ENCODE measurements around the gene RAX. TPM values are rescaled to one million over a fixed set of nuclear protein-coding genes. Genes with fewer than 3 reads are reported as not detected.

RAX gene
- total and polyA plus RNA-seq, 2 of the 4 experiments (the other 2 are of a cell fraction) = not detected

- peak overlapping the region; percentile 70 for H2AFZ ChIP-seq (replicated peaks; ENCODE audit: low read length, poor library complexity)
- peaks cover 97% of the 10 kb centered on the region for H3K27me3 ChIP-seq (ENCODE audit: control insufficient read depth, insufficient read depth, low read length)
- no peak for ATAC-seq (ENCODE audit: low read depth)
Observed at GRCh38 chr18:59272221-59272888, 899 bp downstream of the RAX start.

More at GRCh38 chr18:59272221-59272888, 899 bp downstream of the RAX start:
- H4K20me1 ChIP-seq (ENCODE audit: insufficient read depth, low read length) = peaks cover 3% of the 10 kb centered on the region; the same call in 1 of the 2 replicates
- in situ Hi-C loops (cut with MboI; ENCODE audit: low sequenced_read_pairs) (no loop called here), dilution Hi-C loops (cut with HindIII; ENCODE audit: low sequenced_read_pairs, unreplicated experiment) (no loop called here), intact Hi-C loops (cut with micrococcal nuclease) (loop anchor here (5.0 kb wide), 1 partner anchor 135 kb away; the partner anchor contains the start of gene SEC11C)
- no peak overlapping the region for H3K14ac ChIP-seq (replicated peaks; ENCODE audit: low read depth, low read length)
- H2BK5ac ChIP-seq (ENCODE audit: low read depth, low read length, poor library complexity, severe bottlenecking) = no peak overlapping the region
- POLR2A ChIA-PET (ENCODE audit: unreplicated experiment) = no interaction called here
- H3K79me1 ChIP-seq (ENCODE audit: low read depth in 1 of 2, low read length in 2 of 2) = no peaks in the 10 kb centered on the region
- no peaks in the 10 kb centered on the region for H3K36me3 ChIP-seq (ENCODE audit: control insufficient read depth, insufficient read depth, low read length)
- H2BK15ac ChIP-seq (ENCODE audit: low read depth, low read length) = no peak overlapping the region
- no peak overlapping the region for H2AK5ac ChIP-seq (ENCODE audit: low read depth, low read length)
- BruUV-seq (replicated peaks) = no TSS peak
- H4K8ac ChIP-seq (ENCODE audit: low read depth in 2 of 2, low read length in 2 of 2) = no peak overlapping the region
- WGBS, 2 experiments (ENCODE audit: extremely low coverage in 2 of 2, insufficient read length in 1 of 2) = 2% methylated on average over 22 of the region's 52 CpGs; no CpG with 5 or more reads in 1 of the 2 experiments
- TF ChIP-seq ELK1 (IDR thresholded peaks at IDR 0.05; ENCODE audit: borderline replicate concordance, low read depth, low read length) = no peak
- no peak for TF ChIP-seq BHLHE40 (IDR thresholded peaks at IDR 0.05; ENCODE audit: low read depth, low read length)
- no peak for TF ChIP-seq MAZ (IDR thresholded peaks at IDR 0.05; ENCODE audit: borderline replicate concordance, low read depth, low read length)
- no peak for TF ChIP-seq RFX5 (IDR thresholded peaks at IDR 0.05; ENCODE audit: low read depth, low read length)
- TF ChIP-seq, protein P1, sequence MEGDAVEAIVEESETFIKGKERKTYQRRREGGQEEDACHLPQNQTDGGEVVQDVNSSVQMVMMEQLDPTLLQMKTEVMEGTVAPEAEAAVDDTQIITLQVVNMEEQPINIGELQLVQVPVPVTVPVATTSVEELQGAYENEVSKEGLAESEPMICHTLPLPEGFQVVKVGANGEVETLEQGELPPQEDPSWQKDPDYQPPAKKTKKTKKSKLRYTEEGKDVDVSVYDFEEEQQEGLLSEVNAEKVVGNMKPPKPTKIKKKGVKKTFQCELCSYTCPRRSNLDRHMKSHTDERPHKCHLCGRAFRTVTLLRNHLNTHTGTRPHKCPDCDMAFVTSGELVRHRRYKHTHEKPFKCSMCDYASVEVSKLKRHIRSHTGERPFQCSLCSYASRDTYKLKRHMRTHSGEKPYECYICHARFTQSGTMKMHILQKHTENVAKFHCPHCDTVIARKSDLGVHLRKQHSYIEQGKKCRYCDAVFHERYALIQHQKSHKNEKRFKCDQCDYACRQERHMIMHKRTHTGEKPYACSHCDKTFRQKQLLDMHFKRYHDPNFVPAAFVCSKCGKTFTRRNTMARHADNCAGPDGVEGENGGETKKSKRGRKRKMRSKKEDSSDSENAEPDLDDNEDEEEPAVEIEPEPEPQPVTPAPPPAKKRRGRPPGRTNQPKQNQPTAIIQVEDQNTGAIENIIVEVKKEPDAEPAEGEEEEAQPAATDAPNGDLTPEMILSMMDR (conservative IDR thresholded peaks at IDR 0.05; ENCODE audit: low read depth, low read length) = no peak
- TF ChIP-seq MAFK (IDR thresholded peaks at IDR 0.05; ENCODE audit: low read depth, low read length) = no peak
- TF ChIP-seq POLR2A (IDR thresholded peaks at IDR 0.05; ENCODE audit: low read depth, low read length) = no peak
- TF ChIP-seq MXI1 (IDR thresholded peaks at IDR 0.05; ENCODE audit: borderline replicate concordance, low read depth, low read length) = no peak
- TF ChIP-seq SMC3 (IDR thresholded peaks at IDR 0.05; ENCODE audit: low read depth, low read length) = no peak
- TF ChIP-seq CHD1 (IDR thresholded peaks at IDR 0.05; ENCODE audit: low read depth, low read length) = no peak
- TF ChIP-seq FOS (IDR thresholded peaks at IDR 0.05; ENCODE audit: low read depth, low read length) = no peak
- TF ChIP-seq RCOR1 (IDR thresholded peaks at IDR 0.05; ENCODE audit: insufficient replicate concordance, low read length) = no peak
- no peak for TF ChIP-seq RAD21 (IDR thresholded peaks at IDR 0.05; ENCODE audit: low read length)
- TF ChIP-seq NFE2L2 (IDR thresholded peaks at IDR 0.05; ENCODE audit: low read depth, low read length) = no peak
- TF ChIP-seq USF2 (IDR thresholded peaks at IDR 0.05; ENCODE audit: low read depth, low read length) = no peak
- H2AK9ac ChIP-seq (replicated peaks; ENCODE audit: low read depth, low read length, poor library complexity) = no peak overlapping the region
- peaks cover 18% of the 10 kb centered on the region for H3K9me3 ChIP-seq (ENCODE audit: control insufficient read depth, insufficient read depth, low read length)
- H3K18ac ChIP-seq (ENCODE audit: low read depth, low read length) = no peak overlapping the region
- H2BK120ac ChIP-seq (ENCODE audit: low read depth, low read length) = no peak overlapping the region
- no peak for DNase-seq
- H4K91ac ChIP-seq (ENCODE audit: insufficient read depth, low read depth, low read length) = no peak overlapping the region
- no peak overlapping the region; the same call in 1 of the 2 replicates for H3K4me2 ChIP-seq (ENCODE audit: low read depth, low read length)
- H3K4me3 ChIP-seq (ENCODE audit: insufficient read depth, low read depth, low read length) = no peak overlapping the region; the same call in 1 of the 2 replicates
- H3K9me1 ChIP-seq (ENCODE audit: insufficient read depth, low read length) = no peaks in the 10 kb centered on the region
- H3K4me1 ChIP-seq (ENCODE audit: control insufficient read depth, insufficient read depth, low read length) = no peaks in the 10 kb centered on the region
- H2BK20ac ChIP-seq (ENCODE audit: low read depth, low read length) = no peak overlapping the region
- no peak overlapping the region for H3K56ac ChIP-seq (ENCODE audit: extremely low read depth, insufficient read depth, low read length)
- H3K23ac ChIP-seq (ENCODE audit: low read depth, low read length) = no peak overlapping the region
- H3K9ac ChIP-seq (ENCODE audit: low read depth, low read length) = no peak overlapping the region
- H3K4ac ChIP-seq (ENCODE audit: low read depth, low read length) = no peak overlapping the region
- H4K5ac ChIP-seq (ENCODE audit: low read depth, low read length) = no peak overlapping the region
- CTCF ChIA-PET = no interaction called here
- H3K27ac ChIP-seq (ENCODE audit: insufficient read depth, low read length) = no peak overlapping the region

Data from IMR-90 (cell line).